T-cell (primary cell): ENCODE data around the gene CSF1R. TPM values are rescaled to one million over a fixed set of nuclear protein-coding genes. Genes with fewer than 3 reads are reported as not detected.

ENCODE experiments used
- ATAC-seq, 4 experiments: fragments of 200-7000 bp in 3 of 4; fragments of 150-1000 bp in 1 of 4; cut with Tn5 transposase; replicated peaks in 1 of 4; 1 replicate in 3 of 4; 2 replicates in 1 of 4; pipeline ENCODE4 v1.10.0; 2021; ENCODE audit warnings: moderate library complexity in 3 of 4, mild to moderate bottlenecking in 2 of 4, moderate number of reproducible peaks in 1 of 4
- CTCF ChIA-PET, 2 donors: fragments of 300-600 bp; sonication (Branson Sonifier 250); formaldehyde crosslinking; loops; one replicate each; lab custom pipeline; 2022; ENCODE audit warnings: antibody characterized with exemption in 2 of 2; lab: Charles Lee
- POLR2A ChIA-PET, 2 donors: fragments of 300-600 bp; sonication (Branson Sonifier 250); formaldehyde crosslinking; loops; one replicate each; lab custom pipeline; 2022; ENCODE audit warnings: antibody characterized with exemption in 2 of 2; lab: Charles Lee
- DNase-seq, 35 experiments: peaks; one replicate each; pipeline versions ENCODE4 v3.0.0 to v3.0.0-alpha.2; 2013 to 2023
- H3K27ac ChIP-seq: one replicate; pipeline ENCODE4 v1.5.1; 2013; ENCODE audit warnings: low read length
- H3K27me3 ChIP-seq, 2 experiments: replicated peaks in 1 of 2; 1 replicate in 1 of 2; 2 replicates in 1 of 2; pipeline versions ENCODE4 v1.6.1 to v1.7.0; 2013; ENCODE audit warnings: low read length in 1 of 2, mixed read lengths in 1 of 2; ENCODE audit not compliant: control insufficient read depth in 2 of 2, insufficient read depth in 2 of 2; ENCODE audit errors: extremely low read depth in 1 of 2
- H3K36me3 ChIP-seq, 2 donors: 1 replicate in 1 of 2; 2 replicates in 1 of 2; pipeline versions ENCODE4 v1.6.1 to v1.7.0; 2013; ENCODE audit warnings: low read length in 1 of 2; ENCODE audit not compliant: control insufficient read depth in 2 of 2, insufficient read depth in 1 of 2; ENCODE audit errors: extremely low read depth in 1 of 2
- H3K4me1 ChIP-seq, 2 experiments: 1 replicate in 1 of 2; 2 replicates in 1 of 2; pipeline versions ENCODE4 v1.6.1 to v1.7.0; 2013; ENCODE audit warnings: low read length in 2 of 2, mixed read lengths in 1 of 2; ENCODE audit not compliant: insufficient read depth in 2 of 2, control insufficient read depth in 1 of 2; ENCODE audit errors: extremely low read depth in 1 of 2
- H3K4me3 ChIP-seq, 2 donors: 1 replicate in 1 of 2; 2 replicates in 1 of 2; pipeline versions ENCODE4 v1.5.1 to v1.7.0; 2013; ENCODE audit warnings: mild to moderate bottlenecking in 2 of 2, low read length in 1 of 2, moderate library complexity in 1 of 2; ENCODE audit not compliant: control insufficient read depth in 1 of 2; ENCODE audit errors: extremely low read depth in 1 of 2
- H3K9me3 ChIP-seq: 2 replicates; pipeline ENCODE4 v1.7.0; 2013
- H3K27ac Mint-ChIP-seq, 2 donors: one replicate each; pipeline ENCODE4 v1.8.0; 2020 to 2021; ENCODE audit warnings: mild to moderate bottlenecking in 2 of 2, mixed read lengths in 2 of 2
- H3K27me3 Mint-ChIP-seq, 2 donors: one replicate each; pipeline ENCODE4 v1.8.0; 2021 to 2022; ENCODE audit warnings: mixed read lengths in 2 of 2
- H3K36me3 Mint-ChIP-seq: one replicate; pipeline ENCODE4 v1.8.0; 2021; ENCODE audit warnings: mixed read lengths
- H3K4me1 Mint-ChIP-seq, 3 donors: one replicate each; pipeline ENCODE4 v1.8.0; 2020 to 2022; ENCODE audit warnings: mixed read lengths in 3 of 3, mild to moderate bottlenecking in 1 of 3
- H3K4me3 Mint-ChIP-seq, 3 donors: one replicate each; pipeline ENCODE4 v1.8.0; 2020 to 2022; ENCODE audit warnings: mild to moderate bottlenecking in 3 of 3, mixed read lengths in 3 of 3, moderate library complexity in 3 of 3
- H3K9me3 Mint-ChIP-seq, 3 donors: one replicate each; pipeline ENCODE4 v1.8.0; 2020 to 2022; ENCODE audit warnings: mixed read lengths in 3 of 3
- WGBS: methylation state at CpG from one replicate; pipeline ENCODE4 v1.1.5; 2013; ENCODE audit warnings: missing lambda C conversion rate; ENCODE audit not compliant: insufficient coverage; 5-methylcytosine and 5-hydroxymethylcytosine counted together
- total RNA-seq, 35 experiments: library from RNA in 6 of 35; stranded (reverse) in 6 of 35; fragments of 120-200 nt in 1 of 35; gene quantifications; one replicate each; pipeline versions ENCODE4 v1.2.1 to v1.2.4 and lab custom pipeline; 2013 to 2026

The CSF1R gene
- total RNA-seq, 5 donors from 2014 or later (not counting 1 experiment from before 2014, with no cell fraction given): 0.36 to 0.95 (median 0.58) TPM; not detected in 1

- no peak overlapping the region for H3K27ac ChIP-seq
- Mint-ChIP-seq H3K27ac (no peak overlapping the region), H3K4me1 (peaks cover 3 to 6% (median 4%) of the 10 kb centered on the region in 3 donors)
Measured at GRCh38 chr5:150068071-150068470, 18.3 kb downstream of the CSF1R start.

GRCh38 chr5:150067405-150067960 lies 18.9 kb downstream of the CSF1R start:
- ChIA-PET CTCF (no interaction called here), POLR2A (no interaction called here)
- no peak overlapping the region for H3K4me3 Mint-ChIP-seq
- H3K4me1 ChIP-seq: peaks cover 0 to 5% of the 10 kb centered on the region in 2 experiments
- H3K9me3 ChIP-seq: no peaks in the 10 kb centered on the region
- H3K36me3 ChIP-seq: no peaks in the 10 kb centered on the region
- no peaks in the 10 kb centered on the region for H3K9me3 Mint-ChIP-seq
- no peaks in the 10 kb centered on the region for H3K36me3 Mint-ChIP-seq
- peaks cover 0 to 4% of the 10 kb centered on the region in 2 donors for H3K27me3 Mint-ChIP-seq
- H3K4me3 ChIP-seq: no peak overlapping the region
- WGBS: 81% methylated on average over 6 of the region's 6 CpGs
- DNase-seq: no peak
- no peak for ATAC-seq
- no peak overlapping the region for H3K27ac Mint-ChIP-seq
- peaks cover 0 to 25% of the 10 kb centered on the region in 2 experiments for H3K27me3 ChIP-seq
- peaks cover 3 to 6% (median 4%) of the 10 kb centered on the region in 3 donors for H3K4me1 Mint-ChIP-seq
- H3K27ac ChIP-seq: no peak overlapping the region

More at GRCh38 chr5:150068071-150068470, 18.3 kb downstream of the CSF1R start:
- no peaks in the 10 kb centered on the region for H3K9me3 Mint-ChIP-seq
- no peaks in the 10 kb centered on the region for H3K36me3 Mint-ChIP-seq
- no peak overlapping the region for H3K4me3 ChIP-seq
- ChIA-PET POLR2A (no interaction called here), CTCF (no interaction called here)
- H3K9me3 ChIP-seq: no peaks in the 10 kb centered on the region
- no peaks in the 10 kb centered on the region for H3K36me3 ChIP-seq
- DNase-seq: no peak
- peaks cover 0 to 24% of the 10 kb centered on the region in 2 experiments for H3K27me3 ChIP-seq
- no peak overlapping the region for H3K4me3 Mint-ChIP-seq
- ATAC-seq: no peak
- H3K4me1 ChIP-seq: peaks cover 0 to 5% of the 10 kb centered on the region in 2 experiments
- 80% methylated on average over 2 of the region's 6 CpGs for WGBS
- peaks cover 0 to 4% of the 10 kb centered on the region in 2 donors for H3K27me3 Mint-ChIP-seq

- no peak overlapping the region for H3K4me3 Mint-ChIP-seq
- ATAC-seq (no peak), DNase-seq (no peak)
- H3K36me3 Mint-ChIP-seq: no peaks in the 10 kb centered on the region
- ChIA-PET CTCF (no interaction called here), POLR2A (no interaction called here)
- Histone ChIP-seq H3K27ac (no peak overlapping the region), H3K27me3 (peaks cover 0 to 25% of the 10 kb centered on the region in 2 experiments), H3K36me3 (no peaks in the 10 kb centered on the region), H3K4me3 (no peak overlapping the region), H3K4me1 (peaks cover 0 to 5% of the 10 kb centered on the region in 2 experiments), H3K9me3 (no peaks in the 10 kb centered on the region)
- no peak overlapping the region for H3K27ac Mint-ChIP-seq
- H3K9me3 Mint-ChIP-seq: no peaks in the 10 kb centered on the region
- peaks cover 0 to 4% of the 10 kb centered on the region in 2 donors for H3K27me3 Mint-ChIP-seq
- 25% methylated on average over 1 of the region's 2 CpGs for WGBS
- peaks cover 3 to 6% (median 4%) of the 10 kb centered on the region in 3 donors for H3K4me1 Mint-ChIP-seq
Measured at GRCh38 chr5:150066901-150067396, 19.4 kb downstream of the CSF1R start.

GRCh38 chr5:150066436-150066835 lies 19.9 kb downstream of the CSF1R start:
- no peak overlapping the region for H3K27ac ChIP-seq
- Mint-ChIP-seq H3K36me3 (no peaks in the 10 kb centered on the region), H3K27ac (no peak overlapping the region), H3K9me3 (no peaks in the 10 kb centered on the region), H3K27me3 (peaks cover 0 to 4% of the 10 kb centered on the region in 2 donors), H3K4me1 (peaks cover 3 to 6% (median 4%) of the 10 kb centered on the region in 3 donors), H3K4me3 (no peak overlapping the region)
- H3K27me3 ChIP-seq: peaks cover 0 to 25% of the 10 kb centered on the region in 2 experiments
- POLR2A ChIA-PET: interaction anchor here in 1 of 2 donors (0.6 kb wide), 1 partner anchor 7 kb away, joined by 6 read pairs; no protein-coding TSS in a partner anchor
- 100% methylated on average over 1 of the region's 5 CpGs for WGBS
- H3K36me3 ChIP-seq: no peaks in the 10 kb centered on the region
- ATAC-seq: no peak
- no peak overlapping the region for H3K4me3 ChIP-seq
- CTCF ChIA-PET: no interaction called here
- H3K4me1 ChIP-seq: peaks cover 0 to 5% of the 10 kb centered on the region in 2 experiments
- no peak for DNase-seq
- H3K9me3 ChIP-seq: no peaks in the 10 kb centered on the region

- ATAC-seq: no peak
- Histone ChIP-seq H3K9me3 (no peaks in the 10 kb centered on the region), H3K4me3 (no peak overlapping the region), H3K4me1 (peaks cover 0 to 5% of the 10 kb centered on the region in 2 experiments), H3K27ac (no peak overlapping the region), H3K27me3 (peaks cover 0 to 25% of the 10 kb centered on the region in 2 experiments), H3K36me3 (no peaks in the 10 kb centered on the region)
- Mint-ChIP-seq H3K27me3 (peaks cover 0 to 4% of the 10 kb centered on the region in 2 donors), H3K4me1 (peaks cover 3 to 6% (median 4%) of the 10 kb centered on the region in 3 donors), H3K4me3 (no peak overlapping the region), H3K36me3 (no peaks in the 10 kb centered on the region), H3K9me3 (no peaks in the 10 kb centered on the region), H3K27ac (no peak overlapping the region)
- ChIA-PET CTCF (no interaction called here), POLR2A (interaction anchor here in 1 of 2 donors (0.6 kb wide), 1 partner anchor 8 kb away, joined by 6 read pairs; no protein-coding TSS in a partner anchor)
- 80% methylated on average over 7 of the region's 10 CpGs for WGBS
- no peak for DNase-seq
Measured at GRCh38 chr5:150065886-150066285, 20.5 kb downstream of the CSF1R start.

- Histone ChIP-seq H3K27me3 (peaks cover 0 to 28% of the 10 kb centered on the region in 2 experiments), H3K9me3 (no peaks in the 10 kb centered on the region), H3K4me3 (no peak overlapping the region), H3K4me1 (peaks cover 0 to 5% of the 10 kb centered on the region in 2 experiments), H3K36me3 (no peaks in the 10 kb centered on the region), H3K27ac (no peak overlapping the region)
- no peak for DNase-seq
- H3K4me1 Mint-ChIP-seq: peaks cover 3 to 6% (median 4%) of the 10 kb centered on the region in 3 donors
- H3K9me3 Mint-ChIP-seq: no peaks in the 10 kb centered on the region
- 91% methylated on average over 4 of the region's 6 CpGs for WGBS
- no peak overlapping the region for H3K4me3 Mint-ChIP-seq
- ChIA-PET CTCF (no interaction called here), POLR2A (no interaction called here)
- H3K27ac Mint-ChIP-seq: no peak overlapping the region
- no peak for ATAC-seq
- H3K27me3 Mint-ChIP-seq: peaks cover 0 to 4% of the 10 kb centered on the region in 2 donors
- H3K36me3 Mint-ChIP-seq: no peaks in the 10 kb centered on the region
Measured at GRCh38 chr5:150065346-150065745, 21.0 kb downstream of the CSF1R start.
